ENCODE results near the gene NOVA1. TPM values are rescaled to one million over a fixed set of nuclear protein-coding genes. Genes with fewer than 3 reads are reported as not detected.

The NOVA1 gene
- total RNA-seq, 2 donors from 2014 or later, result 0.44 TPM; not detected in 1

DNA sequence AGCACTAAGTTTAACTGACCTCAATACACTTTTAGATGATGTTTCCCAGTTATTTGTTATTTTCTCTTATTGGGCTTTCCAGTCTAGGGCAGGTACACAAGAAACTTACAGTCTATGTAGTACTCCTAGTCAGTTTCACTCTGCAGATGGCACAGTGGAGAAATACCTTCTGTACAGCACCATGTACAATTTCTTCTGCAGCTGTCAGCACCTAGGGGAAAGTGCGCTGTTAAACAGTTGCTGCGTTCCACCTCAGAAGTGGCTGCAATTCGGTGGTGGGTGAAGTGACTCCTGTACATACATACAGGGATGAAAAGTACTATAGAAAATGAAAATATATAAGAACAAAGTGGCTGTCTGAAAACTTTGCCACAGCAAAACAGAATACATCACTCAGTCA is 48.3 kb downstream of the NOVA1 start:
- H3K4me3 Mint-ChIP-seq, result no peak overlapping the region
- H3K4me1 Mint-ChIP-seq (ENCODE audit: low read depth), result no peaks in the 10 kb centered on the region
- ATAC-seq (replicated peaks in 1 of 2), result no peak

DNA sequence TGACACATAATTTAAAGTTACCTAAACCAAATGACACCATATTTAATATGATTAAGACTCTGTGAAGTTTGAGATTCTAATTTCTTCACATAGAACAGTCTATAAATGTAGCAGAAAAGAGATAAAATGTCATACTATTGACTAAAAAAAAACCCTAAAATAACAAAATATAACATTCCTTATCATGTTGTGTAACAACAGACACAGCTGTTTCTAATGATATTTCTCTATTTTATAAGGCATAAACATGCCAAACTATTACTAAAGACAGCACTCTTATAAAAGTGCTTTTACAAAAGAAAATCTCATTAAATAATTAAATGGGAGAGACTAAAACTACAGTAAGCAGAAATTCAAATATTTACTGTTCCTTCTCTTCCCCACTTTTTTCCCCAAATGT is 49.4 kb downstream of the NOVA1 start:
- no peak for ATAC-seq (replicated peaks in 1 of 2)
- no peak for DNase-seq
- Mint-ChIP-seq H3K27ac (no peak overlapping the region), H3K4me3 (no peak overlapping the region), H3K4me1 (ENCODE audit: low read depth) (no peaks in the 10 kb centered on the region), H3K9me3 (peaks cover 3 to 10% of the 10 kb centered on the region in 2 donors), H3K36me3 (ENCODE audit: insufficient read depth in 2 of 2) (no peaks in the 10 kb centered on the region), H3K27me3 (ENCODE audit: low read depth) (no peaks in the 10 kb centered on the region)

More for the DNA sequence above, 48.3 kb downstream of the NOVA1 start:
- no peaks in the 10 kb centered on the region for H3K36me3 Mint-ChIP-seq (ENCODE audit: insufficient read depth in 2 of 2)
- no peak overlapping the region for H3K27ac Mint-ChIP-seq
- peaks cover 4 to 9% of the 10 kb centered on the region in 2 donors for H3K9me3 Mint-ChIP-seq
- no peak for DNase-seq
- H3K27me3 Mint-ChIP-seq (ENCODE audit: low read depth), result no peaks in the 10 kb centered on the region

DNA sequence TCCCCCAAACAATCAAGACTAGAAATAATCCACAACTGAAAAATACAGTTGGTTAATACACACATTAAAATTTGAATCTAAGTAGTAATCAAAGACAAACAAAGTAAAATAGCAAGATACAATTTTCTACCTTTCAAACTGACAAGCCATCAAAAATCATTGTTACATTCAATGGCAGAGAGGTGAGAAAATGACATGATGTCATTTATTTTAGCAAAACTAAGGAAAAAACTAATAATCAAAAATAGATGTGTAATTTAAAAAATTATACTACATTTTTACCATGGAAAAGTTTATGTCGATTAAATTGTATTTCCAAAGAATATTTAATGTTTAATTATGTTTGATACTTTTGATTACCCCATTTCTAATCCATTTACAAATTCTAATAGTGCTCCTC is 59.7 kb downstream of the NOVA1 start:
- H3K27me3 Mint-ChIP-seq (ENCODE audit: low read depth), result no peaks in the 10 kb centered on the region
- H3K9me3 Mint-ChIP-seq, result peaks cover 10 to 15% of the 10 kb centered on the region in 2 donors
- no peak overlapping the region for H3K4me3 Mint-ChIP-seq
- DNase-seq, result no peak
- no peak for ATAC-seq (replicated peaks in 1 of 2)
- peaks cover 2% of the 10 kb centered on the region in 2 donors for H3K36me3 Mint-ChIP-seq (ENCODE audit: insufficient read depth in 2 of 2)
- H3K27ac Mint-ChIP-seq, result no peak overlapping the region
- H3K4me1 Mint-ChIP-seq (ENCODE audit: low read depth), result no peaks in the 10 kb centered on the region

GRCh38 chr14:26531894-26532293 is 65.9 kb downstream of the NOVA1 start:
- H3K27me3 Mint-ChIP-seq (ENCODE audit: low read depth), result no peaks in the 10 kb centered on the region
- no peak overlapping the region for H3K27ac Mint-ChIP-seq
- H3K9me3 Mint-ChIP-seq, result peaks cover 2 to 12% of the 10 kb centered on the region in 2 donors
- DNase-seq (no peak), ATAC-seq (replicated peaks in 1 of 2) (no peak)
- no peak overlapping the region for H3K4me3 Mint-ChIP-seq
- H3K36me3 Mint-ChIP-seq (ENCODE audit: insufficient read depth in 2 of 2), result peaks cover 2 to 3% of the 10 kb centered on the region in 2 donors
- H3K4me1 Mint-ChIP-seq (ENCODE audit: low read depth), result no peaks in the 10 kb centered on the region

DNA sequence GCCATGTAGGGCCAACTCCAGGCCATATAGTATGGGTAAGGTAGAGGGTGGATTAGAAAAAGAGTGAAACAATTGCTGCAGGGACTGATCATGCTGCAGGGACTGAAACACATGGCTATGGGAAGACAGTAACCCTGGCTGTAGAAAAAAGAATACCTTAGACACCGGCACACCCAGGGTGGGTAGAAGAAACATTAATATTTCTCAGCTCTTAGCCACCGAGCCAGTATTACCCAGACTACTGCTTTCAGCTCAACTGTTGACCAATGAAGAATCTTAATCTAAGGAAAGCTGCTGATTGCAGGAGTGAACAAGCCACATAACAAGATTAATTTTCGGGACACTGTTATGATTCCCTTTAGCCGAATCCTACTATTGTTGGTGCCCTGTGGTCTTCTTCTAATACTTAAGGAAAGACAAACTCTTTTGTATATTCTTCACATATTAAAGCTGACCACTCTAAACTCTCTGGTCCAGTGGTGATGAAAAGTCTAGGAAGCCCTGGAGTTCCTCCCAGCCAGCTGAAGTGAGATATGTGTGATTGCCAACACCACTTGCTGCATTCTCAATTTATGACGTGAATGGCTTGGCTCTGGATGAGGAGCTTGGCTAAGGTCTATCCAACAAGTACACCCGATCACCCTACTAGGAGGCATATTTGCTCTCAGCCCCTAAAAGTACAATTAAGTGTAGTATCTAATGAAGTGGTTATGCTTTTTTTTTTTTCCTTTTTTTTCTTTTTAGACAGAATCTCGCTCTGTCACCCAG is 69.2 kb downstream of the NOVA1 start:
- Mint-ChIP-seq H3K4me3 (no peak overlapping the region), H3K9me3 (peaks cover 0 to 8% of the 10 kb centered on the region in 2 donors), H3K4me1 (ENCODE audit: low read depth) (no peaks in the 10 kb centered on the region), H3K36me3 (ENCODE audit: insufficient read depth in 2 of 2) (peaks cover 0 to 1% of the 10 kb centered on the region in 2 donors), H3K27ac (no peak overlapping the region), H3K27me3 (ENCODE audit: low read depth) (no peaks in the 10 kb centered on the region)
- no peak for DNase-seq
- ATAC-seq (replicated peaks in 1 of 2), result no peak

GRCh38 chr14:26527095-26527494 is 70.7 kb downstream of the NOVA1 start:
- H3K4me1 Mint-ChIP-seq (ENCODE audit: low read depth), result no peaks in the 10 kb centered on the region
- no peak overlapping the region for H3K4me3 Mint-ChIP-seq
- H3K9me3 Mint-ChIP-seq, result peaks cover 0 to 5% of the 10 kb centered on the region in 2 donors
- no peaks in the 10 kb centered on the region for H3K27me3 Mint-ChIP-seq (ENCODE audit: low read depth)
- peak; percentile 65 to 76 for ATAC-seq (replicated peaks in 1 of 2)
- no peak overlapping the region for H3K27ac Mint-ChIP-seq
- H3K36me3 Mint-ChIP-seq (ENCODE audit: insufficient read depth in 2 of 2), result peaks cover 0 to 1% of the 10 kb centered on the region in 2 donors
- peak in 1 of 2 donors; percentile 1 for DNase-seq

DNA sequence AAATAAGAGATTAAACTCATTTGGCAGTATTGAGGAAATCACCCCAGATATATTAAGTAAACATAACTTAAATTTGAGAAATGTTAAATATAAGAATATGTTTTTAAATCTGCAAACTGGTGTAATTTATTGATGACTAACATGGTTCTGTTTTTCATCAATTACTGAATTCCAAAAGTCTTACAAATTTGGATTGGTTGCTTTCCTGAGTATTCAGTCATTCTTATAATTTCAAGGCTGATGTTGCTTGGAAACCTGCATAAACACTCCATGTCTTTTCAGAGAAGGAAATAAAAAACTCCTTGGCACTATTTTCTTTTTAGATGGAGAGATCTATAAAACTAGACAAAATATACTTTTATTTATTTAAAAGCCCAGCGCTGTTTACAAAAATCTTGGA is 71.7 kb downstream of the NOVA1 start:
- Mint-ChIP-seq H3K4me1 (ENCODE audit: low read depth) (no peaks in the 10 kb centered on the region), H3K36me3 (ENCODE audit: insufficient read depth in 2 of 2) (peaks cover 0 to 1% of the 10 kb centered on the region in 2 donors), H3K27ac (no peak overlapping the region), H3K4me3 (no peak overlapping the region), H3K9me3 (peaks cover 0 to 5% of the 10 kb centered on the region in 2 donors), H3K27me3 (ENCODE audit: low read depth) (no peaks in the 10 kb centered on the region)
- no peak for DNase-seq
- no peak for ATAC-seq (replicated peaks in 1 of 2)

DNA sequence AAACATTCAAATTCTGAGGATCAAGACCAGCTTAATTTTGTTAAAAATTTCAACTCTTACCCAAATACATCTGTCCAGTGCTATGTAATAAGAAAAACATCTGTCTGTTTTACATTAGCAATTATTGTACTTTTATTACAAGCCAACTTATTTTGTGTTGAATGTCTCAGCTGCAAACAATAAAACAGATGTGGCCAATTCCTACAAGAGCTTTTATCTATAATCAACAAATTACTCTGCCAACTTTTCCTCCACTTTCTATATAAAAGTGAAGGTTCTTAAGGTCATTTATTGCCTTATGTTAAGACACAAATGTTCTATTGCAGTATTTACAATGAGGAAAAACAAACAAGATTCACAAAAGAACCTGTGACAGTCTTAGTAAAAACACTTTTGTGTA is 72.7 kb downstream of the NOVA1 start:
- H3K36me3 Mint-ChIP-seq (ENCODE audit: insufficient read depth in 2 of 2), result peaks cover 0 to under 1% of the 10 kb centered on the region in 2 donors
- DNase-seq (no peak), ATAC-seq (replicated peaks in 1 of 2) (no peak)
- no peak overlapping the region for H3K4me3 Mint-ChIP-seq
- peaks cover 0 to 5% of the 10 kb centered on the region in 2 donors for H3K9me3 Mint-ChIP-seq
- H3K27me3 Mint-ChIP-seq (ENCODE audit: low read depth), result no peaks in the 10 kb centered on the region
- no peaks in the 10 kb centered on the region for H3K4me1 Mint-ChIP-seq (ENCODE audit: low read depth)
- no peak overlapping the region for H3K27ac Mint-ChIP-seq

GRCh38 chr14:26522967-26523366 is 74.9 kb downstream of the NOVA1 start:
- ATAC-seq (replicated peaks in 1 of 2), result no peak
- no peaks in the 10 kb centered on the region for H3K9me3 Mint-ChIP-seq
- DNase-seq, result no peak
- H3K27ac Mint-ChIP-seq, result no peak overlapping the region
- no peaks in the 10 kb centered on the region for H3K27me3 Mint-ChIP-seq (ENCODE audit: low read depth)
- no peaks in the 10 kb centered on the region for H3K4me1 Mint-ChIP-seq (ENCODE audit: low read depth)
- no peaks in the 10 kb centered on the region for H3K36me3 Mint-ChIP-seq (ENCODE audit: insufficient read depth in 2 of 2)
- no peak overlapping the region for H3K4me3 Mint-ChIP-seq

- H3K27me3 Mint-ChIP-seq (ENCODE audit: low read depth), result no peaks in the 10 kb centered on the region
- H3K36me3 Mint-ChIP-seq (ENCODE audit: insufficient read depth in 2 of 2), result no peaks in the 10 kb centered on the region
- H3K4me1 Mint-ChIP-seq (ENCODE audit: low read depth), result no peaks in the 10 kb centered on the region
- H3K9me3 Mint-ChIP-seq, result peaks cover 2% of the 10 kb centered on the region in 2 donors
- H3K27ac Mint-ChIP-seq, result no peak overlapping the region
- no peak for DNase-seq
- ATAC-seq (replicated peaks in 1 of 2), result no peak
- no peak overlapping the region for H3K4me3 Mint-ChIP-seq
Measured at GRCh38 chr14:26517771-26518170, 80.1 kb downstream of the NOVA1 start.

DNA sequence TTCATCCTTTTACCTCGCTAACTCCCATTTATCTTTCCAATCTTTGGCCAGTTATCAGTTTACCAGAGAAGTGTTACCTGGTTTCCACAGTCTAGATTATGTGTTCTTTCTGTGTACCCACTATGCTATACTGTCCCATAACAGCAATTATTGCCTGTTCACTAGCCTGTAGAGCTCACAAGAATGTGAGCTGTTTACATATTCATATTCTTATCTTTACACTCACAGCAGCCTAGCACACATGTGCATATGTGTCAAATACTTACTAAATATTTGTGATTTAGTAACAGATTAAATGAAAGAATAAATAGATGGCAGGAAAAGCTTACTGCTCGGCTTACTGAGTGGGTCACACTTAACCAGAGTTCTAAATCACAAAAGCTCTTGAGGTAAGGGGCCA is 97.8 kb downstream of the NOVA1 start:
- Mint-ChIP-seq H3K4me1 (ENCODE audit: low read depth) (no peaks in the 10 kb centered on the region), H3K27me3 (ENCODE audit: low read depth) (no peaks in the 10 kb centered on the region), H3K9me3 (peaks cover 4 to 5% of the 10 kb centered on the region in 2 donors), H3K27ac (no peak overlapping the region), H3K4me3 (no peak overlapping the region), H3K36me3 (ENCODE audit: insufficient read depth in 2 of 2) (no peaks in the 10 kb centered on the region)
- DNase-seq (no peak), ATAC-seq (replicated peaks in 1 of 2) (no peak)

DNA sequence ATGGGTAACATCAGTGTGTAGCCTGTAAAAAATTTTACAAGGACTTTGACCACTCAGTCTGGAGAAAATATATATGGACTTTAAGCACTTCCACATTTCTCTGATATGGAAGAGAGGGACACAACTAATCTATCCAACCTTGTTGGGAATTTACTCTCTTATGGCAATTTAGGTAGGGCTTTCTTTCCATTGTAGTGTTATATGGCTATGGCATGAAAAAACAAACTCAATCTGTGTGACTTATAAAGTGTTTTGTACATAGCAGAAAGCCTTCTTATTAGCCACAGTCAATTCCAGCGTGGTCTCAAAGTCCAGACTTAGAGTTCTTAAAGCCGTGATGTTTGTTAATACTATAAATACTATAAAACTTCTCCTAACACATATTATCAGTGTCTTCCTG is 98.3 kb downstream of the NOVA1 start:
- Mint-ChIP-seq H3K4me3 (no peak overlapping the region), H3K36me3 (ENCODE audit: insufficient read depth in 2 of 2) (no peaks in the 10 kb centered on the region), H3K27me3 (ENCODE audit: low read depth) (no peaks in the 10 kb centered on the region), H3K9me3 (peaks cover 2 to 5% of the 10 kb centered on the region in 2 donors), H3K27ac (no peak overlapping the region), H3K4me1 (ENCODE audit: low read depth) (no peaks in the 10 kb centered on the region)
- no peak for DNase-seq
- ATAC-seq (replicated peaks in 1 of 2), result no peak

GRCh38 chr14:26486922-26487321 is 110.9 kb downstream of the NOVA1 start:
- Mint-ChIP-seq H3K27me3 (ENCODE audit: low read depth) (no peaks in the 10 kb centered on the region), H3K9me3 (peaks cover 2 to 9% of the 10 kb centered on the region in 2 donors), H3K27ac (no peak overlapping the region), H3K4me1 (ENCODE audit: low read depth) (no peaks in the 10 kb centered on the region), H3K36me3 (ENCODE audit: insufficient read depth in 2 of 2) (peaks cover 1 to 2% of the 10 kb centered on the region in 2 donors), H3K4me3 (no peak overlapping the region)
- no peak for ATAC-seq (replicated peaks in 1 of 2)
- no peak for DNase-seq

- no peak overlapping the region for H3K4me3 Mint-ChIP-seq
- no peak overlapping the region for H3K27ac Mint-ChIP-seq
- ATAC-seq (replicated peaks in 1 of 2), result no peak
- DNase-seq, result no peak
- H3K36me3 Mint-ChIP-seq (ENCODE audit: insufficient read depth in 2 of 2), result peaks cover 1 to 2% of the 10 kb centered on the region in 2 donors
- no peaks in the 10 kb centered on the region for H3K4me1 Mint-ChIP-seq (ENCODE audit: low read depth)
- H3K9me3 Mint-ChIP-seq, result peaks cover 6% of the 10 kb centered on the region in 2 donors
- no peaks in the 10 kb centered on the region for H3K27me3 Mint-ChIP-seq (ENCODE audit: low read depth)
Measured at GRCh38 chr14:26484562-26484961, 113.3 kb downstream of the NOVA1 start.

All from activated T-cell treated with anti-CD3 and anti-CD28 coated beads, Interleukin-2, amount 50 U/mL, for 72 hours (primary cell).